ENCODE measurements around the gene PRKN. TPM values are rescaled to one million over a fixed set of nuclear protein-coding genes. Genes with fewer than 3 reads are reported as not detected.

PRKN gene
- total RNA-seq, 3 donors from 2014 or later, result 5.2 to 10.2 (median 8.1) TPM

GRCh38 chr6:161674930-161675682 is 1052.5 kb downstream of the PRKN start:
- ATAC-seq (no peak), DNase-seq (no peak)
- no peak overlapping the region for H3K4me3 ChIP-seq
- H3K4me1 ChIP-seq (ENCODE audit: low read depth), result no peaks in the 10 kb centered on the region
- intact Hi-C loops (cut with DNase I, micrococcal nuclease), result no loop called here
- H3K36me3 ChIP-seq (ENCODE audit: low read depth), result no peaks in the 10 kb centered on the region
- H3K9me3 ChIP-seq, result no peaks in the 10 kb centered on the region
- no peak for TF ChIP-seq CTCF (IDR thresholded peaks at IDR 0.05)

- intact Hi-C loops (cut with DNase I, micrococcal nuclease), result no loop called here
- DNase-seq (no peak), ATAC-seq (no peak)
- TF ChIP-seq CTCF (IDR thresholded peaks at IDR 0.05), result no peak
- Histone ChIP-seq H3K4me1 (ENCODE audit: low read depth) (no peaks in the 10 kb centered on the region), H3K4me3 (no peak overlapping the region), H3K9me3 (no peaks in the 10 kb centered on the region), H3K36me3 (ENCODE audit: low read depth) (no peaks in the 10 kb centered on the region)
These were observed 1054.5 kb downstream of the PRKN start for GRCh38 chr6:161673026-161673425.

- DNase-seq, result no peak
- H3K9me3 ChIP-seq, result no peaks in the 10 kb centered on the region
- H3K36me3 ChIP-seq (ENCODE audit: low read depth), result no peaks in the 10 kb centered on the region
- H3K4me3 ChIP-seq, result no peak overlapping the region
- no peak for TF ChIP-seq CTCF (IDR thresholded peaks at IDR 0.05)
- no peak for ATAC-seq
- intact Hi-C loops (cut with DNase I, micrococcal nuclease), result no loop called here
- no peaks in the 10 kb centered on the region for H3K4me1 ChIP-seq (ENCODE audit: low read depth)
These were observed 1056.4 kb downstream of the PRKN start for GRCh38 chr6:161671117-161671516.

GRCh38 chr6:161668665-161669064 is 1058.9 kb downstream of the PRKN start:
- no peak for ATAC-seq
- no peak for TF ChIP-seq CTCF (IDR thresholded peaks at IDR 0.05)
- no peak overlapping the region for H3K4me3 ChIP-seq
- H3K4me1 ChIP-seq (ENCODE audit: low read depth), result no peaks in the 10 kb centered on the region
- DNase-seq, result no peak
- no peaks in the 10 kb centered on the region for H3K9me3 ChIP-seq
- intact Hi-C loops (cut with DNase I, micrococcal nuclease), result no loop called here
- H3K36me3 ChIP-seq (ENCODE audit: low read depth), result no peaks in the 10 kb centered on the region

GRCh38 chr6:161667957-161668356 is 1059.6 kb downstream of the PRKN start:
- intact Hi-C loops (cut with DNase I, micrococcal nuclease), result no loop called here
- no peaks in the 10 kb centered on the region for H3K4me1 ChIP-seq (ENCODE audit: low read depth)
- ATAC-seq, result no peak
- H3K4me3 ChIP-seq, result no peak overlapping the region
- no peaks in the 10 kb centered on the region for H3K9me3 ChIP-seq
- DNase-seq, result no peak
- H3K36me3 ChIP-seq (ENCODE audit: low read depth), result no peaks in the 10 kb centered on the region
- TF ChIP-seq CTCF (IDR thresholded peaks at IDR 0.05), result no peak
